GM12872 (cell line): ENCODE measurements around the gene MRC2.

Source experiments
- CTCF ChIP-seq: IDR thresholded peaks from 3 replicates; pipeline ENCODE4 v1.5.1; 2011; ENCODE audit warnings: low read depth, mild to moderate bottlenecking, low read length, moderate library complexity; ENCODE audit not compliant: insufficient read depth

The MRC2 gene

GRCh38 chr17:62617894-62618472, 9.5 kb upstream of the MRC2 start:
- TF ChIP-seq CTCF: no peak

- no peak for TF ChIP-seq CTCF
These were observed 8.6 kb upstream of the MRC2 start for GRCh38 chr17:62618647-62619416.

GRCh38 chr17:62619417-62620155, 7.9 kb upstream of the MRC2 start:
- TF ChIP-seq CTCF: no peak

GRCh38 chr17:62621223-62621622, 6.2 kb upstream of the MRC2 start:
- no peak for TF ChIP-seq CTCF

- TF ChIP-seq CTCF: no peak
These were observed 2.1 kb upstream of the MRC2 start for GRCh38 chr17:62625184-62625869.

GRCh38 chr17:62625870-62626200, 1.6 kb upstream of the MRC2 start:
- TF ChIP-seq CTCF: no peak

- TF ChIP-seq CTCF: no peak
These were observed 701 bp upstream of the MRC2 start for GRCh38 chr17:62626719-62627218.
